Neural cell (in vitro differentiated cells): Measurements from ENCODE around the gene AMZ1. TPM values are rescaled to one million over a fixed set of nuclear protein-coding genes. Genes with fewer than 3 reads are reported as not detected.
"Not testable (repeated sequence)": the region's sequence is repeated elsewhere in the genome, so short reads cannot be mapped to it uniquely, and the experiment has no call there.

Experiments used
- H2AFZ ChIP-seq: fragments of 200-600, 300-800 bp; sonication (generic), shearing (Covaris generic); 2 replicates; pipeline ENCODE4 v1.6.0; 2014; ENCODE audit warnings: low read depth, mild to moderate bottlenecking, antibody characterized with exemption, low read length, moderate library complexity
- H3F3A ChIP-seq: fragments of 200-600 bp; shearing (Covaris generic); 2 replicates; pipeline ENCODE4 v1.6.1; 2016; ENCODE audit warnings: mild to moderate bottlenecking, moderate library complexity, mixed read lengths, antibody characterized with exemption, low read length; ENCODE audit not compliant: insufficient read depth, poor library complexity, severe bottlenecking
- H3K27ac ChIP-seq: fragments of 200-600, 300-800 bp; sonication (generic), shearing (Covaris generic); 2 replicates; pipeline ENCODE4 v1.5.1; 2014; ENCODE audit warnings: mild to moderate bottlenecking, low read length, moderate library complexity
- H3K27me3 ChIP-seq: fragments of 300-800, 200-600 bp; sonication (generic), shearing (Covaris generic); 2 replicates; pipeline ENCODE4 v1.6.0; 2014; ENCODE audit warnings: mild to moderate bottlenecking, low read depth, low read length, moderate library complexity; ENCODE audit not compliant: insufficient read depth
- H3K36me3 ChIP-seq: fragments of 300-800, 200-600 bp; sonication (generic), shearing (Covaris generic); 2 replicates; pipeline ENCODE4 v1.5.1; 2014; ENCODE audit warnings: mild to moderate bottlenecking, antibody characterized with exemption, low read length, moderate library complexity; ENCODE audit not compliant: insufficient read depth
- H3K4me2 ChIP-seq: fragments of 300-800, 200-600 bp; sonication (generic), shearing (Covaris generic); 2 replicates; pipeline ENCODE4 v1.6.0; 2014; ENCODE audit warnings: mild to moderate bottlenecking, low read length
- H3K4me3 ChIP-seq: fragments of 300-800, 200-600 bp; sonication (generic), shearing (Covaris generic); 2 replicates; pipeline ENCODE4 v1.5.1; 2014; ENCODE audit warnings: mild to moderate bottlenecking, low read length, moderate library complexity
- H3K79me2 ChIP-seq: fragments of 200-600 bp; shearing (Covaris generic); replicated peaks from 2 replicates; pipeline ENCODE4 v1.6.0; 2014; ENCODE audit warnings: mild to moderate bottlenecking, low read length, moderate library complexity; ENCODE audit not compliant: insufficient read depth
- H3K9ac ChIP-seq: fragments of 300-800, 200-600 bp; sonication (generic), shearing (Covaris generic); 2 replicates; pipeline ENCODE4 v1.6.1; 2016; ENCODE audit warnings: mild to moderate bottlenecking, low read length, mixed read lengths
- H3K9me2 ChIP-seq: fragments of 200-600 bp; shearing (Covaris generic); 2 replicates; pipeline ENCODE4 v1.6.1; 2016; ENCODE audit warnings: mild to moderate bottlenecking, low read length, mixed read lengths; ENCODE audit not compliant: insufficient read depth
- H3K9me3 ChIP-seq: fragments of 200-600, 300-800 bp; sonication (generic), shearing (Covaris generic); 2 replicates; pipeline ENCODE4 v1.6.1; 2016; ENCODE audit warnings: mild to moderate bottlenecking, mixed run types, low read length, moderate library complexity, mixed read lengths
- H4K20me1 ChIP-seq: fragments of 200-600 bp; shearing (Covaris generic); 2 replicates; pipeline ENCODE4 v1.6.1; 2016; ENCODE audit warnings: mild to moderate bottlenecking, mixed run types; ENCODE audit not compliant: insufficient read depth
- EP300 ChIP-seq: fragments of 450-650 bp; conservative IDR thresholded peaks from 2 replicates; pipeline ENCODE4 v1.6.1; 2014; ENCODE audit warnings: antibody characterized with exemption, mild to moderate bottlenecking, moderate library complexity; ENCODE audit not compliant: poor library complexity, severe bottlenecking
- EZH2 ChIP-seq: fragments of 200-600, 300-800 bp; shearing (Covaris generic), sonication (generic); IDR thresholded peaks from 2 replicates; pipeline ENCODE4 v1.6.1; 2014; ENCODE audit warnings: antibody characterized with exemption, low read length, borderline replicate concordance, mild to moderate bottlenecking; ENCODE audit not compliant: insufficient read depth, poor library complexity, severe bottlenecking
- MXI1 ChIP-seq: fragments of 450-650 bp; conservative IDR thresholded peaks from 2 replicates; pipeline ENCODE4 v1.6.1; 2014; ENCODE audit warnings: antibody characterized with exemption, mild to moderate bottlenecking; ENCODE audit not compliant: poor library complexity, severe bottlenecking
- POLR2AphosphoS5 ChIP-seq: IDR thresholded peaks from 2 replicates; pipeline ENCODE4 v1.6.1; 2012
- RAD21 ChIP-seq: fragments of 450-650 bp; conservative IDR thresholded peaks from 2 replicates; pipeline ENCODE4 v1.6.1; 2014; ENCODE audit warnings: antibody characterized with exemption, mild to moderate bottlenecking, moderate library complexity
- SMC3 ChIP-seq: fragments of 450-650 bp; conservative IDR thresholded peaks from 2 replicates; pipeline ENCODE4 v1.6.1; 2014; ENCODE audit warnings: antibody characterized with exemption, mild to moderate bottlenecking, moderate library complexity; ENCODE audit not compliant: poor library complexity
- TAF1 ChIP-seq: IDR thresholded peaks from 2 replicates; pipeline ENCODE4 v1.6.1; 2012; ENCODE audit warnings: low read depth
- polyA plus RNA-seq: library from polyadenylated mRNA; depleted of rRNA; stranded (reverse); fragments of >200 nt; gene quantifications from 2 replicates; pipeline ENCODE4 v1.2.3, GENCODE V29; 2014
- TF ChIP-seq, protein P1 (sequence below): fragments of 450-650 bp; IDR thresholded peaks from 2 replicates; pipeline ENCODE4 v1.5.1; 2014; ENCODE audit warnings: antibody characterized with exemption, mild to moderate bottlenecking, moderate library complexity; ENCODE audit not compliant: poor library complexity, severe bottlenecking
- TF ChIP-seq, protein P2 (sequence below): IDR thresholded peaks from 2 replicates; pipeline ENCODE4 v1.6.1; 2012; ENCODE audit warnings: borderline replicate concordance

The AMZ1 gene
- polyA plus RNA-seq, 1 donor from 2014 or later: not detected

DNA sequence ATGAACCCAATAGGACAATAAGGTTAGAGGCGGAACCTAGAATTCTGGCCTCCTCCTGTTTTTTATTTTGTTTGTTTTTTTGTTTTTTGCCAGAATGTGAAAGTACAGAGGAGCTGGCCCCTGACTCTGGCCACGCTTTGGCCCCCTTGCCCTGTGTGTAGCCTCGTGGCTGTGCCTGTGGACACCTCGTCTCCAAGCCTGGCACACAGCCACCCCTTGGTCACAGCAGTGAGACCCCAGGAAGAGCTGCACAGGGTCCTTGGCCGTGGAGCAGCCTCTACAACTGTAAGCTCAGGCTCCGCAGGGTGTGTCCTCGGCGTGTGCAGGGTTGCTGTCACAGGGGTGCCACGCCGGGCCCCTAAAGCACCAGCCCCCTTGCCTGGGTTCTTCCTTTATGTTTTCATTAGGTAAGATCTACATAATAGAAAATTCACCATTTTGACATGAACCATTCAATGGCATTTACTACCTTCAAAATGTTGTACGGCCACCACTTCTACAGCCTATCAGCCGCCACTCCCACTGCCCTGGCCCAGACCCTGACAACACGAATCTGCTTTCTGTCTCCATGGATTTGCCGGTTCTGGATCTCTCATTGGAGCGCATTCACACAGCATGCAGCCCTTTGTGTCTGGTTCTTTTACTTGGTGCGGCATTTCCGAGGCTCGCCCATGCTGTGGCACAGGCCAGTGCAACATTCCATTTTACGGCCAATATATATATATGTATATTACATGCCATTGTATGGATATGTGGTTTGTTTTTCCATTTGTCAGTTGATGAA, 51.0 kb downstream of the AMZ1 start:
- no peak overlapping the region for H3K4me2 ChIP-seq
- H3F3A ChIP-seq: no peaks in the 10 kb centered on the region
- no peaks in the 10 kb centered on the region for H3K79me2 ChIP-seq
- H3K27ac ChIP-seq: no peak overlapping the region
- no peaks in the 10 kb centered on the region for H4K20me1 ChIP-seq
- no peaks in the 10 kb centered on the region for H3K9me2 ChIP-seq
- no peaks in the 10 kb centered on the region for H3K36me3 ChIP-seq
- TF ChIP-seq POLR2AphosphoS5 (no peak), RAD21 (no peak), SMC3 (no peak), MXI1 (no peak), EP300 (no peak), TAF1 (no peak), EZH2 (no peak)
- TF ChIP-seq, protein P1, sequence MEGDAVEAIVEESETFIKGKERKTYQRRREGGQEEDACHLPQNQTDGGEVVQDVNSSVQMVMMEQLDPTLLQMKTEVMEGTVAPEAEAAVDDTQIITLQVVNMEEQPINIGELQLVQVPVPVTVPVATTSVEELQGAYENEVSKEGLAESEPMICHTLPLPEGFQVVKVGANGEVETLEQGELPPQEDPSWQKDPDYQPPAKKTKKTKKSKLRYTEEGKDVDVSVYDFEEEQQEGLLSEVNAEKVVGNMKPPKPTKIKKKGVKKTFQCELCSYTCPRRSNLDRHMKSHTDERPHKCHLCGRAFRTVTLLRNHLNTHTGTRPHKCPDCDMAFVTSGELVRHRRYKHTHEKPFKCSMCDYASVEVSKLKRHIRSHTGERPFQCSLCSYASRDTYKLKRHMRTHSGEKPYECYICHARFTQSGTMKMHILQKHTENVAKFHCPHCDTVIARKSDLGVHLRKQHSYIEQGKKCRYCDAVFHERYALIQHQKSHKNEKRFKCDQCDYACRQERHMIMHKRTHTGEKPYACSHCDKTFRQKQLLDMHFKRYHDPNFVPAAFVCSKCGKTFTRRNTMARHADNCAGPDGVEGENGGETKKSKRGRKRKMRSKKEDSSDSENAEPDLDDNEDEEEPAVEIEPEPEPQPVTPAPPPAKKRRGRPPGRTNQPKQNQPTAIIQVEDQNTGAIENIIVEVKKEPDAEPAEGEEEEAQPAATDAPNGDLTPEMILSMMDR: no peak
- TF ChIP-seq, protein P2, sequence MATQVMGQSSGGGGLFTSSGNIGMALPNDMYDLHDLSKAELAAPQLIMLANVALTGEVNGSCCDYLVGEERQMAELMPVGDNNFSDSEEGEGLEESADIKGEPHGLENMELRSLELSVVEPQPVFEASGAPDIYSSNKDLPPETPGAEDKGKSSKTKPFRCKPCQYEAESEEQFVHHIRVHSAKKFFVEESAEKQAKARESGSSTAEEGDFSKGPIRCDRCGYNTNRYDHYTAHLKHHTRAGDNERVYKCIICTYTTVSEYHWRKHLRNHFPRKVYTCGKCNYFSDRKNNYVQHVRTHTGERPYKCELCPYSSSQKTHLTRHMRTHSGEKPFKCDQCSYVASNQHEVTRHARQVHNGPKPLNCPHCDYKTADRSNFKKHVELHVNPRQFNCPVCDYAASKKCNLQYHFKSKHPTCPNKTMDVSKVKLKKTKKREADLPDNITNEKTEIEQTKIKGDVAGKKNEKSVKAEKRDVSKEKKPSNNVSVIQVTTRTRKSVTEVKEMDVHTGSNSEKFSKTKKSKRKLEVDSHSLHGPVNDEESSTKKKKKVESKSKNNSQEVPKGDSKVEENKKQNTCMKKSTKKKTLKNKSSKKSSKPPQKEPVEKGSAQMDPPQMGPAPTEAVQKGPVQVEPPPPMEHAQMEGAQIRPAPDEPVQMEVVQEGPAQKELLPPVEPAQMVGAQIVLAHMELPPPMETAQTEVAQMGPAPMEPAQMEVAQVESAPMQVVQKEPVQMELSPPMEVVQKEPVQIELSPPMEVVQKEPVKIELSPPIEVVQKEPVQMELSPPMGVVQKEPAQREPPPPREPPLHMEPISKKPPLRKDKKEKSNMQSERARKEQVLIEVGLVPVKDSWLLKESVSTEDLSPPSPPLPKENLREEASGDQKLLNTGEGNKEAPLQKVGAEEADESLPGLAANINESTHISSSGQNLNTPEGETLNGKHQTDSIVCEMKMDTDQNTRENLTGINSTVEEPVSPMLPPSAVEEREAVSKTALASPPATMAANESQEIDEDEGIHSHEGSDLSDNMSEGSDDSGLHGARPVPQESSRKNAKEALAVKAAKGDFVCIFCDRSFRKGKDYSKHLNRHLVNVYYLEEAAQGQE: no peak
- H3K27me3 ChIP-seq: no peaks in the 10 kb centered on the region
- H3K9me3 ChIP-seq: no peaks in the 10 kb centered on the region
- no peak overlapping the region for H2AFZ ChIP-seq
- no peak overlapping the region for H3K4me3 ChIP-seq
- no peak overlapping the region for H3K9ac ChIP-seq

DNA sequence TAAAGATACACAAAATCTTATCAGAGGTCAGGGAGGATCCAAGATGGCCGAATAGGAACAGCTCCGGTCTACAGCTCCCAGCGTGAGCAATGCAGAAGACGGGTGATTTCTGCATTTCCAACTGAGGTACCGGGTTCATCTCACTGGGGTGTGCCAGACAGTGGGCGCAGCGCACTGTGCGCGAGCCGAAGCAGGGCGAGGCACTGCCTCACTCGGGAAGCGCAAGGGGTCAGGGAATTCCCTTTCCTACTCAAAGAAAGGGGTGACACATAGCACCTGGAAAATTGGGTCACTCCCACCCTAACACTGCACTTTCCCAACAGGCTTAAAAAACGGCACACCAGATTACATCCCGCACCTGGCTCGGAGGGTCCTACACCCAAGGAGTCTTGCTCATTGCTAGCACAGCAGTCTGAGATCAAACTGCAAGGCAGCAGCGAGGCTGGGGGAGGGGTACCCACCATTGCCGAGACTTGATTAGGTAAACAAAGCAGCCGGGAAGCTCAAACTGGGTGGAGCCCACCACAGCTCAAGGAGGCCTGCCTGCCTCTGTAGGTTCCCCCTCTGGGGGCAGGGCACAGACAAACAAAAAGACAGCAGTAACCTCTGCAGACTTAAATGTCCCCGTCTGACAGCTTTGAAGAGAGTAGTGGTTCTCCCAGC, 55.7 kb downstream of the AMZ1 start:
- H3K9ac ChIP-seq, H3K36me3 ChIP-seq, H3K4me2 ChIP-seq, H3K9me3 ChIP-seq, H3K9me2 ChIP-seq, H3K27me3 ChIP-seq, H3K27ac ChIP-seq, H3K4me3 ChIP-seq, H3F3A ChIP-seq, H2AFZ ChIP-seq, H4K20me1 ChIP-seq, H3K79me2 ChIP-seq: not testable (repeated sequence)

DNA sequence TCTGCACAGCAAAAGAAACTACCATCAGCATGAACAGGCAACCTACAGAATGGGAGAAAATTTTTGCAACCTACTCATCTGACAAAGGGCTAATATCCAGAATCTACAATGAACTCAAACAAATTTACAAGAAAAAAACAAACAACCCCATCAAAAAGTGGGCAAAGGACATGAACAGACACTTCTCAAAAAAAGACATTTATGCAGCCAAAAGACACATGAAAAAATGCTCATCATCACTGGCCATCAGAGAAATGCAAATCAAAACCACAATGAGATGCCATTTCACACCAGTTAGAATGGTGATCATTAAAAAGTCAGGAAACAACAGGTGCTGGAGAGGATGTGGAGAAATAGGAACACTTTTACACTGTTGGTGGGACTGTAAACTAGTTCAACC, 60.7 kb downstream of the AMZ1 start:
- H3K9me3 ChIP-seq, H3F3A ChIP-seq, H3K36me3 ChIP-seq, H3K4me3 ChIP-seq, H3K27me3 ChIP-seq, H3K79me2 ChIP-seq, H2AFZ ChIP-seq, H3K4me2 ChIP-seq, H3K27ac ChIP-seq, H3K9me2 ChIP-seq, H3K9ac ChIP-seq, H4K20me1 ChIP-seq: not testable (repeated sequence)
